HG02852 (cell line): ENCODE results near the gene SOHLH1.

Experiments
- ATAC-seq: cut with Tn5 transposase; IDR thresholded peaks from one replicate; pipeline ENCODE4 v1.9.1; 2021; ENCODE audit warnings: mild to moderate bottlenecking, moderate library complexity; ENCODE audit not compliant: unreplicated experiment

Gene SOHLH1

DNA sequence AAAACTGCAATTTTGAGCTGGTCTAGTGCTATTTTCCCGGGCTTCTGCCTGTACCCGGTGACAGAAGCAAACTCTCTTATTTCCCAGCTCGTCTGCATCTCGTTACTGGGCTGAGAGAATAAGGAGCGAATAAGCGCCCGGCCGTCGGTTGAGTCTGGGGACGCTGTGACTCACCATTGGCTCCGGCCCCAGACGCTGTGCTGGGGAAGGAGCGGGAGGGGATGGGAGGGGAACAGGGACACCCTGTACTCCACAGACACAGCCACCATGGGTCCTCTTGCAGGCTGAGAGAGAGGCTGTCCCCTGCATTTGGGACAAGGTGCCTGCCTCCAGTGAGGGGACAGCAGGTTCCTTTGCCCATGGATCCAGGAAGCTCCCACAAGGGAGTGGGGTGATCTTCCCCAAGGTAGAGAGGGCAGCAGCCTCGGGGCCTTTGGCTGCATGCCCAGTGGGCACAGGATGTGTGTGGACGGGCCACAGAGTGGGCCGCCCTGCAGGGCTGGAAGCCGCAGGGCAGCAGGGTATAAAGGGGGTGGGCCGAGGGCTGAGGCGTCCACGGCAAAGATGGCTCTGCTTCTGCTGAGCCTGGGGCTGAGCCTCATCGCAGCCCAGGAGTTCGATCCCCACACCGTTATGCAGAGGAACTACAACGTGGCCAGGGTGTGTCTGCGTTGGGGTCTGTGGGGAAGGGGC lies 36.4 kb downstream of the SOHLH1 start, which contains the start of gene LCN9:
Gene LCN9, plus strand, starts transcription at position 552 of the 693 bp plus-strand sequence. Its CDS starts 13 bp downstream, at position 565.
- ATAC-seq, result no peak

DNA sequence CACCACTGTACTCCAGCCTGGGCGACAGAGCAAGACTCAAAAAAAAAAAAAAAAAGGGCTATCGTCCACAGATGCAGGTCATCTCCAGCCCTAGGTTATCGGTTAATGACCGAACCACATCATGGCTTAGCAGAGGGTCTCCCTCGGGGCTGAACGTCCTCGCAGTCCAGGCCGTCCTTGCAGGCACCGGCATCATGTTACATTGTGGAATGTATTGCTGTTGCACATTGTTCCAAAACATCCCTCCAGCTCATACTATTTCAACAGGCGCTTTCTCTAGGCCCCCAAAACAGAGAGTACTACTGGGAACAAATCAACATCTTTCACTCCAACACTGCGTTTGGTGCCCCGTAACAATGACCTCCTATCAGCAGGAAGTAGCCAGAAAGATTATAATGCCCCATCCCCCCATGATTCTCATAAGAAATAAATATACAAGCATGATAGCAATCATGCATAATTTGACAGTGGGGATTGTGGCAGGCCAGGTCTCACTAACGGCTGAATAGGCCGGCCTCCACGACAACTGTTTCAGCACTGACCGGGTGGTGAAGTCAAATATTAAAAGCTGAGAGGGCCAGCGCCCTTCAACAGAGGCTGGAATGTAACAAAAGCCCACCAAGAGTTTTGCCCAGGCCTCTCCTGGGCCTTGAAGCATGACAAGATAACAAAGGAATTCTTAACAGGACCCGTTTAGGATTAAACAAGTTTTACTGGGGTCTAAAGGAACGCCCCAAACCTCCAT lies 37.3 kb downstream of the SOHLH1 start:
- ATAC-seq, result no peak

DNA sequence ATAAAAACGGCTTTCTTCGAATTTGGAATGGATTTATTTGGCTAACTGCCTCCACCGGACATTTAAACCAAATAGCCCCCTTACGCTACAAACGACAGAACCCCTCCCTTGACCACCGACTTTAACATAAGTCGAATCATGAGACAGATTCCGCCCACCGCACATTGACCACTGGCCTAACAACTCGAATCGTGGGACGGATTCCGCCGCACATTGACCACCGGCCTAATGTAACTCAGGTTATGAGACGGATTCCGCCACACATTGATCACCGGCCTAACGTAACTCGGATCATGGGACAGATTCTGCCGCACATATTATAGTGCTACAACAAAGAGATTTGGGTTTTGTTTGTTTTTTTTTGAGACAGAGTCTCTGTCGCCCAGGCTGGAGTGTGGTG lies 38.9 kb downstream of the SOHLH1 start:
- ATAC-seq, result no peak

DNA sequence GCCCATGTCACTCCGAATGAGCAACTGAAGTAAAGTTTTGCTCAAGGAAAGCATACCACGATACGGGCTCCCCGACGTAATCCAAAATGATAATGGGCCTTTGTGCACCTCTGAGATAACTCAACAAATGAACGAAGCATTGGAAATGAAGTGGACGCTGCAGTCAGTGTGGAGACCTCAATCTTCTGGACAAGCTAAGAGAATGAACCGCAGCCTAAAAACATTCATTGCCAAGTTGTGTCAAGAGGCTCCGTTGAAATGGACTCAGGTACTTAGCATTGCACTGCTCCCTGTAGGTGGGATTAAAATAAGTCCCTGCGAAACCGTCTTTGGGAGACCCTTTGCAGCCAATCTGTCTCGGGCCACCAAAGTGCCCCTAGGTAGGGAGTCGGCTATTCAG lies 40.0 kb downstream of the SOHLH1 start:
- no peak for ATAC-seq

DNA sequence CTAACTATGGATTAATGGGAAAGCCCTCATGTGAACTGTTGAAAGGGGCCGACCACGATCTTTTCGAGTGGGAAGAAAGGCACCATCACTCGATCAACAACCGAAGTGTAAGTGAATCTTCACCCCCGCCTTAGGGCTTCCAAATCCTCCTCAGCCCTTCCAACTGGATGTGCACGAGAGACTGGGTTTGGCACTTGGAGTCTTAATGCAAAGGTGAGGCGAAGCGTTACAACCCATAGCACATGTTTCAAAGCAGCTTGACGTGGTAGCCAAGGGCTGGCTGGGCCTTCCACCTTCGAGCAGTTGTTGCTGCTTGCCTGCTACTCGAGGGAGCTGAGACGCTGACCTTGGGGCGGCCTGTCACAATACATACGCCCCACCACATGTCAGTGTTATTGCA lies 41.9 kb downstream of the SOHLH1 start:
- no peak for ATAC-seq

DNA sequence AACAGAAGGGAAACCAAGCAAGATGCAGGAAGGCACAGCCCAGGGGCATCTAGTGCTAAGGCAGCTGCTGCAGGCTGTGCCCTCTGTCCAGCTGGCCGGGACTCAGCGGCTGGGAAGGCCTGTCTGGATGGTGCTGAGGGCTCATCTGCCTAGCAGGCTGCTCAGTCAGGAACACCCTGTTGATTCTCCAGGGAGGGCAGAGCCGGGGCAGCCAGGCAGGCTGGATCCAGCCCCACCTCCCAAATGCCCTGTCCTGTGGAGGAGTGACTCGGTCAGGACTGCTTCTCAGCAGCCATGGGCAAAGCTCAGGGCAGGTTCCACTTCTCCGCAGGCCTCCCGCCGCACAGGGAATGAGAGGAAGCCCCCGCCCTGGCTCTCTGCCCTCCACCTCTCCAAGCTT lies 44.0 kb downstream of the SOHLH1 start:
- no peak for ATAC-seq

DNA sequence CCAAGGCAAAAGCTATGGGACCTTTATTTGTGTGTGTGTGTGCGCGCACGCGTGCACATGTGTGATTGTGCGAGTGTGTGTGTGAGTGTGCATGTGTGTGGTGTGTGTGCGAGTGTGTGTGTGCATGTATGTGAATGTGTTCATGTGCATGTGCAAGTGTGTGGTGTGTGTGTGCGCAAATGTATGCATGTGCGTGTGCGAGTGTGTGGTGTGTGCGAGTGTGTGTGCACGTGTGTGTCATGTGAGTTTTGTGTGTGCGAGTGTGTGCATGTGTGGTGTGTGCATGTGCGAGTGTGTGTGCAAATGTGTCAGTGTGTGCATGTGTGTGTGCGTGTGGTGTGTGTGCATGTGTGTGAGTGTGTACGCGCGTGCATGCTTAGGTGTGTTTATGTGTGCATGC lies 48.9 kb downstream of the SOHLH1 start:
- no peak for ATAC-seq

DNA sequence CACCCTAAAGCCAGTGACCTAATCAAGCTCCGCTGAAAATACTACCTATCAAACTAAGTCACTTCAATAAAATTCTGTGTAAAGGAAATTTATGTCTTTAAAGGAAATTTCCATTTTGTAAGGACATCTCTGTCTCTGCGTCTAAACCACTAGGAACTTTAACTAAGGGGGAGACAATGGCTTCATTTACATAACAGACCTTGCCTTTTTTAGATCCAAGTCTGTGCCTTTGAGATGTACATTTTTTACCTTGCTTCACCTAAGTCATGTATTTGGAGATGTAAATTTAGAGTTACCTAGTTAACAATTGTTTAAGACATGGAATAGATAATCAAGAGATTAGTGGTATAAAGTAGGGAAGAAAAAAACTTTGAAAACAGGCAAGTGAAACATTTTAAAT lies 49.8 kb downstream of the SOHLH1 start:
- no peak for ATAC-seq

DNA sequence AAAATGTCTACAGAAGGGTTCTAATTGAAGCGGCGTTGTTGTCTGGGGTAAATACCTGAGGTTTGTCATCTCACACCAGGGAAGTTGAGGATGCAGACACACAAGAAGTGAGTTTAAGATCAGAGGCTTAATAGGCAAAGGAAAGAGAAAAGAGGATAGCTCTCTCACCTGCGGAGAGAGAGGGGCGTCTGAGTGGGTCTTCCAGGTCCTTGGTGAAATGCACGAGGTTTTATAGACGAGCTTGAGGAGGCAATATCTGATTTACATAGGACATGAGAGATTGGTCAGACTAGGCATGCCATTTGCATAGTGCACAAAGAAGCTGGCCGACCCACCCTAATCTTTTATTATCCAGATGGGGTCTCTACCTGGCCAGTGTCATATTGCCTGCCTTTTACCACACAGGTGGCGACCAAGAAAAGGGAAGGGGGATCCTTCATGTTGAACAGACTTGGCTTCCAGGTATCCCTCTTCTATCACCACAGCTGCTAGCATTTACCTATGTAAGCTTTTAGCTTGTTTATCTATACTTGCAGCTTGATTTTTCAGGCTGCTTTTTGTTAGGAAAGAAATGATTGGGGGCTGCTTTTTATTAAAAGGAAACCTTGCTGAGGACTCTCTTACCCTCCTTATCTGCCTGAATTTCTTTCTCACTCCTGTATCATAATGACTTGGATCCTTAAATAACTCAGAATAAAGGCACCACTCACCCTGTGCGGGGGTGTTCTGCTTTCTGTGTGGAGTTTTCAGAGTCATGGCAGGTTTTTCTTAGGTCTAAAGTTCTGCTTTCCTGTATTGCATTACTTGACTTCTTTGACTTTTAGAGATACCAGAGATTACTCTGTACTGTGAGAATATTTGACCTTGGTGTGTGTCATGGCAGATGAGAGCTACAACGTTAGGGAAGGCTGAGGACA lies 50.5 kb downstream of the SOHLH1 start:
- ATAC-seq, result no peak

DNA sequence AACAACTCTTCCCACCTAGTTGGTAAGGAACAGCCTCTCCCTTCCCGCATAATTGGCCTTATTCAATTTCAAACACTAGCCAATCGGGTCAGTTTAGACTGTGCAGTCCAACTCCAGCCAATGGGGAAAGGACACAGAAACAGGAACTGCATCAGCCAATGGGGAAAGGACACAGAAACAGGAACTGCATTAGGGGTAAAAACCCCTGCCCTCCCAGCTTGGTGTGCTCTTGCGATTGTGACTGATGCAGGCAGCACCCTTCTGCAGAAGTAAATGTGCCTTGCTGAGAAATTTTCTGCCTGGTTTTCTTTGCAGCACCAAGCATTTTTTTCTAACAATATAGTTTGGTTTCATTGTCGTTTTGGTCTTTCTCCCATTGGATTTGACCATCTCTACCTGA lies 51.4 kb downstream of the SOHLH1 start:
- no peak for ATAC-seq

DNA sequence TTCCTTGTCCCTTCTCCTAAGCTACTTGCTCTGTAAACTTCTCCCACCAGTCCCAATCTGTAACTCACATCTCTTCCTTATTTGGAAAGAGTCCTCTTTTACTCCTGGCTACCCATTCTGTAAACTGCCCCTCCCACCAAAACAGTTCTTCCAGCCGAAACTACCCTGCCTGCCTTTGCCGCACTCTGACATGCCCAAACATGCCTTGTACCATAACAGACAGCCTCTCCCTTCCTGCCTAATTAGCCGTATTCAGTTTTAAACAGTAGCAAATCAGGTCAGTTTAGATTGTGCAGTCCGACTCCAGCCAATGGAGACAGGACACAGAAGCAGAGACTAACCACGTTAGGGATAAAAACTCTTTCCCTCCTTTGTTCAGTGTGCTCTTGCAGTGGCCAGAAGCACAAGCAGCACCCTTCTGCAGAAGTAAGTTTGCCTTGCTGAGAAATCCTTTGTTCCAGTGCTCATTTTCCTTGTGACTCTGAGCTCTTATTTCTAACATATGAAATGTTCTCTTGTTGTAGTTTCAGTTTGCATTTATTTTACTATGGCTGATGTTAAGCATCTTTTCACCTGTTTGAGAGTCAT lies 54.6 kb downstream of the SOHLH1 start:
- ATAC-seq, result no peak
